ENCODE results near the gene LY86. TPM values are rescaled to one million over a fixed set of nuclear protein-coding genes. Genes with fewer than 3 reads are reported as not detected.

LY86 gene
- total RNA-seq, 1 experiment from 2014 or later, result not detected

DNA sequence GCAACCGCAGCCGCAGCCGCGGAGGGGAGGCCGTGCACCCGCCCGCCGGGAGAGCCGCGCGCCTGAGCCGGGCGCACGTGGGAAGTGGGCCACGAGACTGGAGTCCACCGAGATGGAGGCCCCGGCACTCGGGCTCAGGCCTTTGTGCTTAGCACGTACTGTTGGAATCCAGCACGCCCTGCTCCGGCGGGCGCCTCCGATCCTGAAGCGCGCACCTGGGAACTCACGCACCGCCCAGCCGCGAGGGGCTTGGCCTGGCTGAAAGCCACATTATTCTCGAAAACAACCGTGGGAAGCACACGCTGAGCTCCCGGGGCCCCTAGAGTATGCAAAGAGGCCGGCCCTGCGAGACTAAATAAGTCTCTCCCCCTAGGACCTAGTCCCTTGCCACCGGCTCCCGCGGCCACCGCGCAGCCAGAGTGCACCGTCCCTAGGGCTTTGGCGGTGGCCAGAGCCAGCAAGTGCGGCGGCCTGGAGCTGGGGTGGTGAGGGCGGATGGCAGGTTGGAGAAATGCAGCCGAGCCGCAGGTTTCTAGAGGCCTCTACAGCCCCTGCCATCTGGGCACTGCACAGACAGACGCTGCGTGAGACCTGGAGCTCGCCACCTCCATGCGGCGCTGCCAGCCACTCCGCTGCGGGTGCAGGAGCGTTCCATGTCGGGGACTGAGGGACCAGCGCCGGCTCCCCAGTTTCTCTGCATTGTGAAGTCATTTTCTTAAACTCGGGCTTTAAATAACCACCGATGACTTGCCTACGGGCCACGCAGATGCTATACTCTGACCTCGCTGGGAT lies 42.0 kb upstream of the LY86 start:
- Mint-ChIP-seq H3K27me3 (ENCODE audit: low read depth) (peaks cover 40% of the 10 kb centered on the region), H3K4me1 (peaks cover 14 to 16% of the 10 kb centered on the region in 2 experiments), H3K36me3 (ENCODE audit: insufficient read depth in 1 of 3, low read depth in 3 of 3) (peaks cover 1 to 9% (median 4%) of the 10 kb centered on the region in 3 experiments; a peak in 4 of 7 replicates), H3K4me3 (peak overlapping the region; percentile 67 to 76), H3K9me3 (peaks cover 11 to 15% of the 10 kb centered on the region in 2 experiments; a peak in 4 of 5 replicates), H3K27ac (peak overlapping the region in 1 of 3 experiments; percentile 6; a peak in 1 of 7 replicates)
- H3K23me2 ChIP-seq (ENCODE audit: insufficient read length, low read depth, low read length, poor library complexity, severe bottlenecking), result peaks cover 10% of the 10 kb centered on the region
- peak overlapping the region; percentile 98 for H2AFZ ChIP-seq (ENCODE audit: low read length)
- no peak overlapping the region for H4K91ac ChIP-seq (ENCODE audit: insufficient read length, low read depth, low read length)
- no peak overlapping the region for H3K9ac ChIP-seq (ENCODE audit: extremely low read depth, insufficient read length, low read length)
- no peak overlapping the region for H2BK12ac ChIP-seq (ENCODE audit: insufficient read length, low read depth, low read length)
- no peak overlapping the region for H3T11ph ChIP-seq (ENCODE audit: low read length)
- no peaks in the 10 kb centered on the region for H3K27me3 ChIP-seq (ENCODE audit: insufficient read depth, low read length)
- no peaks in the 10 kb centered on the region for H4K20me1 ChIP-seq (ENCODE audit: control insufficient read depth, insufficient read depth, insufficient read length)
- no peak overlapping the region for H2BK15ac ChIP-seq (ENCODE audit: low read depth, low read length)
- no peak overlapping the region for H4K5ac ChIP-seq (ENCODE audit: insufficient read length, low read depth, low read length)
- no peak overlapping the region for H2BK20ac ChIP-seq (ENCODE audit: low read depth, low read length, poor library complexity, severe bottlenecking)
- H3K18ac ChIP-seq (ENCODE audit: insufficient read length, low read depth, low read length), result peak overlapping the region; percentile 64
- no peak overlapping the region for H3K56ac ChIP-seq (ENCODE audit: insufficient read length, low read depth, low read length)
- H3K9me3 ChIP-seq (ENCODE audit: control insufficient read depth, low read depth, low read length), result no peaks in the 10 kb centered on the region
- TF ChIP-seq, protein P1, sequence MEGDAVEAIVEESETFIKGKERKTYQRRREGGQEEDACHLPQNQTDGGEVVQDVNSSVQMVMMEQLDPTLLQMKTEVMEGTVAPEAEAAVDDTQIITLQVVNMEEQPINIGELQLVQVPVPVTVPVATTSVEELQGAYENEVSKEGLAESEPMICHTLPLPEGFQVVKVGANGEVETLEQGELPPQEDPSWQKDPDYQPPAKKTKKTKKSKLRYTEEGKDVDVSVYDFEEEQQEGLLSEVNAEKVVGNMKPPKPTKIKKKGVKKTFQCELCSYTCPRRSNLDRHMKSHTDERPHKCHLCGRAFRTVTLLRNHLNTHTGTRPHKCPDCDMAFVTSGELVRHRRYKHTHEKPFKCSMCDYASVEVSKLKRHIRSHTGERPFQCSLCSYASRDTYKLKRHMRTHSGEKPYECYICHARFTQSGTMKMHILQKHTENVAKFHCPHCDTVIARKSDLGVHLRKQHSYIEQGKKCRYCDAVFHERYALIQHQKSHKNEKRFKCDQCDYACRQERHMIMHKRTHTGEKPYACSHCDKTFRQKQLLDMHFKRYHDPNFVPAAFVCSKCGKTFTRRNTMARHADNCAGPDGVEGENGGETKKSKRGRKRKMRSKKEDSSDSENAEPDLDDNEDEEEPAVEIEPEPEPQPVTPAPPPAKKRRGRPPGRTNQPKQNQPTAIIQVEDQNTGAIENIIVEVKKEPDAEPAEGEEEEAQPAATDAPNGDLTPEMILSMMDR (conservative IDR thresholded peaks at IDR 0.05), result no peak
- no CpG with 5 or more reads among the region's 64 CpGs for WGBS (ENCODE audit: extremely low coverage, insufficient read length, low lambda C conversion rate)
- no peak overlapping the region for H2AK5ac ChIP-seq (ENCODE audit: insufficient read length, low read length)
- no peak overlapping the region for H3K27ac ChIP-seq (ENCODE audit: insufficient read length, low read depth, low read length)
- H3K79me2 ChIP-seq (ENCODE audit: insufficient read depth, low read length), result no peaks in the 10 kb centered on the region
- no peaks in the 10 kb centered on the region for H3K79me1 ChIP-seq (ENCODE audit: insufficient read depth, low read depth, low read length, poor library complexity, severe bottlenecking)
- H2BK5ac ChIP-seq (ENCODE audit: insufficient read length, low read length), result no peak overlapping the region
- no peak overlapping the region for H3K23ac ChIP-seq (ENCODE audit: insufficient read length, low read depth, low read length)
- peak; percentile 73 for DNase-seq
- peak overlapping the region; percentile 92 for H3K14ac ChIP-seq (ENCODE audit: insufficient read depth, low read length)
- no peak overlapping the region for H3K4ac ChIP-seq (ENCODE audit: low read depth, low read length)
- H4K8ac ChIP-seq (replicated peaks; ENCODE audit: insufficient read length, low read depth, low read length), result no peak overlapping the region
- no peak overlapping the region for H2BK120ac ChIP-seq (ENCODE audit: low read depth, low read length, poor library complexity, severe bottlenecking)
- no peaks in the 10 kb centered on the region for H3K4me1 ChIP-seq (ENCODE audit: insufficient read depth, low read length)
- peak overlapping the region; percentile 58 for H3K4me2 ChIP-seq (ENCODE audit: insufficient read depth, insufficient read length, low read length)

Measured in H9 (cell line).